ENCODE results near the gene SPAG8. TPM values are rescaled to one million over a fixed set of nuclear protein-coding genes. Genes with fewer than 3 reads are reported as not detected.

SPAG8 gene
- total RNA-seq, 1 experiment from 2014 or later: 0.90 TPM

DNA sequence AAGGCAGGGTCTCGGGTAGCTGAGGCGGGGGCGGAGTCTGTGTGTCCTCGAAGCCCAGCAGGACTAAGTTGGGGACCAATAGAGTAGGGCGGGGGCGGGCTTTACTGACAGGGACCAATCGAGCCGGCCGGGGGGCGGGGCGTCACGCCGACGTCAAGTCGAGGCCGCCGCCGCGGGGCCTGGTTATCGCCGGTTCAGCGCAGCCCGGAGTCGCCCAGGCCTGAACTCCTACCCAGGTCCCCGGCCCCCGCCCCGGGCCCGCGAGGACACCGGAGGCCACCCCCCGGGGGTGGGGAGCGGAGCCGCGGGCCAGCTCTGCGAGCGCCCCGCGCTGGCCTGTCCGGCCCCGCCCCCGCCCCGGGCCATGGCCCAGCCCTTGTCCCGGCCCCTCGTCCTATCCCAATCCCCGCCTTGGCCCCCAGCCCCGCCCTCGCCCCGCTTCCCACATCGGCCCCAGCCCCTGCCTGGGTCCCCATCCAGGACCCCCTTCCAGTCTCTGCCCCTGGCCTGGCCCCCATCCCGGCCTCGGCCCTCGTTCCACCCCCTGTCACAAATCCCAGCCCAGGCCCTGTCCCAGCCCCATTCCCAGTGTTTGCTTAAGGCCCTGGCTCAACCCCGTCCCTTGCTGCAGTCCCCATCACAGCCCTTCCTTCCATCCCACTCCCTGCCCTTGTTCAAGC, 17.2 kb upstream of the SPAG8 start, which contains the start of gene TMEM8B:
Gene TMEM8B (plus strand): TSS at position 145 of the 680 bp plus-strand sequence. CDS start 220 bp downstream, at position 365.
- DNase-seq (ENCODE audit: low read depth, low spot score) (no peak), ATAC-seq (peak; percentile 96)
- no peaks in the 10 kb centered on the region for H3K36me3 ChIP-seq (ENCODE audit: control insufficient read depth, insufficient read depth, low read length)
- peak; percentile 71; the same call in 1 of the 2 replicates for TF ChIP-seq SIN3A (IDR thresholded peaks at IDR 0.05; ENCODE audit: borderline replicate concordance, insufficient read depth, low read depth, low read length)
- TF ChIP-seq TCF7L2 (IDR thresholded peaks at IDR 0.05; ENCODE audit: low read depth, low read length): no peak
- TF ChIP-seq, protein P1, sequence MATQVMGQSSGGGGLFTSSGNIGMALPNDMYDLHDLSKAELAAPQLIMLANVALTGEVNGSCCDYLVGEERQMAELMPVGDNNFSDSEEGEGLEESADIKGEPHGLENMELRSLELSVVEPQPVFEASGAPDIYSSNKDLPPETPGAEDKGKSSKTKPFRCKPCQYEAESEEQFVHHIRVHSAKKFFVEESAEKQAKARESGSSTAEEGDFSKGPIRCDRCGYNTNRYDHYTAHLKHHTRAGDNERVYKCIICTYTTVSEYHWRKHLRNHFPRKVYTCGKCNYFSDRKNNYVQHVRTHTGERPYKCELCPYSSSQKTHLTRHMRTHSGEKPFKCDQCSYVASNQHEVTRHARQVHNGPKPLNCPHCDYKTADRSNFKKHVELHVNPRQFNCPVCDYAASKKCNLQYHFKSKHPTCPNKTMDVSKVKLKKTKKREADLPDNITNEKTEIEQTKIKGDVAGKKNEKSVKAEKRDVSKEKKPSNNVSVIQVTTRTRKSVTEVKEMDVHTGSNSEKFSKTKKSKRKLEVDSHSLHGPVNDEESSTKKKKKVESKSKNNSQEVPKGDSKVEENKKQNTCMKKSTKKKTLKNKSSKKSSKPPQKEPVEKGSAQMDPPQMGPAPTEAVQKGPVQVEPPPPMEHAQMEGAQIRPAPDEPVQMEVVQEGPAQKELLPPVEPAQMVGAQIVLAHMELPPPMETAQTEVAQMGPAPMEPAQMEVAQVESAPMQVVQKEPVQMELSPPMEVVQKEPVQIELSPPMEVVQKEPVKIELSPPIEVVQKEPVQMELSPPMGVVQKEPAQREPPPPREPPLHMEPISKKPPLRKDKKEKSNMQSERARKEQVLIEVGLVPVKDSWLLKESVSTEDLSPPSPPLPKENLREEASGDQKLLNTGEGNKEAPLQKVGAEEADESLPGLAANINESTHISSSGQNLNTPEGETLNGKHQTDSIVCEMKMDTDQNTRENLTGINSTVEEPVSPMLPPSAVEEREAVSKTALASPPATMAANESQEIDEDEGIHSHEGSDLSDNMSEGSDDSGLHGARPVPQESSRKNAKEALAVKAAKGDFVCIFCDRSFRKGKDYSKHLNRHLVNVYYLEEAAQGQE (IDR thresholded peaks at IDR 0.05; ENCODE audit: insufficient read depth in 1 of 2, low read depth in 2 of 2, low read length in 1 of 2): no peak
- 0 out of 2 replicates have a peak, but pooled peaks have one; percentile 38 for TF ChIP-seq POLR2AphosphoS5 (IDR thresholded peaks at IDR 0.05; ENCODE audit: low read depth, low read length)
- H3K4me3 ChIP-seq (ENCODE audit: low read depth in 2 of 2, low read length in 2 of 2): peak within 1 kb of the TSS; percentile 72 to 85
- peak within 1 kb of the TSS; percentile 72 for H3K27ac ChIP-seq (ENCODE audit: low read length)
- H3K9me3 ChIP-seq (ENCODE audit: control insufficient read depth, insufficient read depth, low read depth, low read length): no peaks in the 10 kb centered on the region
- in situ Hi-C loops (cut with HindIII; ENCODE audit: low pct_unique_long_range_greater_than_20kb, low sequenced_read_pairs) (no loop called here), intact Hi-C loops (cut with micrococcal nuclease; ENCODE audit: unreplicated experiment) (no loop called here)
- peaks cover 4% of the 10 kb centered on the region; the same call in 1 of the 2 replicates for H3K4me1 ChIP-seq (ENCODE audit: control insufficient read depth, insufficient read depth, low read length)
- no peaks in the 10 kb centered on the region for H3K27me3 ChIP-seq (ENCODE audit: control insufficient read depth, insufficient read depth, low read length)
- no TSS peak for BruUV-seq (replicated peaks)
- ChIA-PET CTCF (interaction anchor here (0.6 to 0.7 kb wide), 3 partner anchors 14 to 218 kb away, joined by 3 to 4 read pairs (median 4); no protein-coding TSS in a partner anchor), POLR2A (no interaction called here)

DNA sequence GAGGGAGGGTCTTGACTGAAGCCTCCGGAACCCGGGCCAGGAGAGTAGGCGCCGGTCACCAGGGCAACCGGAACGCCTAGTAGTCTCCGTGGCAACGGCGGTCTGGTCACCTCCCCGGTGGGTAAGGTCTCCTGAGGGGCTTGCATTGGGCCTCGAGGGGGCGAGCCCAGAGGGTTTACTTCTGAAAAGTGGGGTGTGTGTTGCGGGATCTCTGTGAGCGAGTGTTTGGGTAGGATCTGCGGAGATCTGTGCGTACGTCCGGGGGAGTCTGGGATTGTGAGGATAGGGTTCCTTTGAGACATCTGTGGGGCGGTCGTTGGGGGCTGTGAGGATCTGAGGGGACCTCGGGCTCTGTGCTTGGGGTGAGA, 16.6 kb upstream of the SPAG8 start, which contains the start of gene FAM221B:
Gene FAM221B (minus strand): TSS at position 17 of the 368 bp plus-strand sequence. CDS start 2,571 bp downstream, outside the sequence.
- in situ Hi-C loops (cut with HindIII; ENCODE audit: low pct_unique_long_range_greater_than_20kb, low sequenced_read_pairs): no loop called here
- Histone ChIP-seq H3K27ac (ENCODE audit: low read length) (peak within 1 kb of the TSS; percentile 72), H3K27me3 (ENCODE audit: control insufficient read depth, insufficient read depth, low read length) (no peaks in the 10 kb centered on the region), H3K36me3 (ENCODE audit: control insufficient read depth, insufficient read depth, low read length) (no peaks in the 10 kb centered on the region), H3K4me1 (ENCODE audit: control insufficient read depth, insufficient read depth, low read length) (peaks cover 4% of the 10 kb centered on the region; the same call in 1 of the 2 replicates), H3K9me3 (ENCODE audit: control insufficient read depth, insufficient read depth, low read depth, low read length) (no peaks in the 10 kb centered on the region), H3K4me3 (ENCODE audit: low read depth in 2 of 2, low read length in 2 of 2) (peak within 1 kb of the TSS; percentile 72 to 85)
- TF ChIP-seq SIN3A (IDR thresholded peaks at IDR 0.05; ENCODE audit: borderline replicate concordance, insufficient read depth, low read depth, low read length): no peak
- no peak for TF ChIP-seq TCF7L2 (IDR thresholded peaks at IDR 0.05; ENCODE audit: low read depth, low read length)
- TF ChIP-seq POLR2AphosphoS5 (IDR thresholded peaks at IDR 0.05; ENCODE audit: low read depth, low read length): no peak
- TF ChIP-seq, protein P2, sequence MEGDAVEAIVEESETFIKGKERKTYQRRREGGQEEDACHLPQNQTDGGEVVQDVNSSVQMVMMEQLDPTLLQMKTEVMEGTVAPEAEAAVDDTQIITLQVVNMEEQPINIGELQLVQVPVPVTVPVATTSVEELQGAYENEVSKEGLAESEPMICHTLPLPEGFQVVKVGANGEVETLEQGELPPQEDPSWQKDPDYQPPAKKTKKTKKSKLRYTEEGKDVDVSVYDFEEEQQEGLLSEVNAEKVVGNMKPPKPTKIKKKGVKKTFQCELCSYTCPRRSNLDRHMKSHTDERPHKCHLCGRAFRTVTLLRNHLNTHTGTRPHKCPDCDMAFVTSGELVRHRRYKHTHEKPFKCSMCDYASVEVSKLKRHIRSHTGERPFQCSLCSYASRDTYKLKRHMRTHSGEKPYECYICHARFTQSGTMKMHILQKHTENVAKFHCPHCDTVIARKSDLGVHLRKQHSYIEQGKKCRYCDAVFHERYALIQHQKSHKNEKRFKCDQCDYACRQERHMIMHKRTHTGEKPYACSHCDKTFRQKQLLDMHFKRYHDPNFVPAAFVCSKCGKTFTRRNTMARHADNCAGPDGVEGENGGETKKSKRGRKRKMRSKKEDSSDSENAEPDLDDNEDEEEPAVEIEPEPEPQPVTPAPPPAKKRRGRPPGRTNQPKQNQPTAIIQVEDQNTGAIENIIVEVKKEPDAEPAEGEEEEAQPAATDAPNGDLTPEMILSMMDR (IDR thresholded peaks at IDR 0.05): no peak
- TF ChIP-seq, protein P1 (IDR thresholded peaks at IDR 0.05; ENCODE audit: insufficient read depth in 1 of 2, low read depth in 2 of 2, low read length in 1 of 2): no peak
- DNase-seq (ENCODE audit: low read depth, low spot score) (no peak), ATAC-seq (peak; percentile 4; the same call in 1 of the 2 replicates)
- intact Hi-C loops (cut with micrococcal nuclease; ENCODE audit: unreplicated experiment): no loop called here
- ChIA-PET CTCF (interaction anchor here (0.6 to 0.7 kb wide), 3 partner anchors 13 to 217 kb away, joined by 3 to 4 read pairs (median 4); no protein-coding TSS in a partner anchor), POLR2A (no interaction called here)
- BruUV-seq (replicated peaks): no TSS peak

Measured in Panc1 (cell line).